ENCODE data around the gene TEKT1.

DNA sequence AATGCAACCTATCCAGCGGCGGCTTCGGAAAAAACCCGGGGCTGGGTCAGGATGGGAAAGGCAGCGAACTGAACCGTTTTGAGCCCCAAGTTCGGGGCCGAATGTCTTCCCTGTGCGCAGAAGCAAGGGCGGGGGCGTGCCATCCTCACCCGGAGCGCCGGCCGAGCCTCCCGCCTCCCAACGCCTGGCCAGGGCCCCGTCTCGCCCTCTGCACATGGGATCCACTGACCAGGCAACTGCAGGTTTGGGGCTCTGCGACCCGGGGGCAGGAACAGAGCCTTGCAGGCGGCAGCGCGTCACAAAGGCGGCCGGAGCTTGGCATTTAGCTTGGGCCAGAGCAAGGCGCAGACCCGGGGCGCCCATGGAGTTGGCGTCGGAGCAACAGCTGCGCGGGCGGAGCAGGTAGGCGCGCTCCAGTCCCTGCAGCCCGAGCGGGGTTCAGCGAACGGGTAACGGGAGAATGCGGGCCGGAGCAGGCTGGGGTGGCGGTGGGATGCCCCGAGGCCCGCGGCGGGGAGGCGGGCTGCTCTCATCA, 55.6 kb downstream of the TEKT1 start, which contains the start of gene FBXO39:
- TF ChIP-seq, protein P1, sequence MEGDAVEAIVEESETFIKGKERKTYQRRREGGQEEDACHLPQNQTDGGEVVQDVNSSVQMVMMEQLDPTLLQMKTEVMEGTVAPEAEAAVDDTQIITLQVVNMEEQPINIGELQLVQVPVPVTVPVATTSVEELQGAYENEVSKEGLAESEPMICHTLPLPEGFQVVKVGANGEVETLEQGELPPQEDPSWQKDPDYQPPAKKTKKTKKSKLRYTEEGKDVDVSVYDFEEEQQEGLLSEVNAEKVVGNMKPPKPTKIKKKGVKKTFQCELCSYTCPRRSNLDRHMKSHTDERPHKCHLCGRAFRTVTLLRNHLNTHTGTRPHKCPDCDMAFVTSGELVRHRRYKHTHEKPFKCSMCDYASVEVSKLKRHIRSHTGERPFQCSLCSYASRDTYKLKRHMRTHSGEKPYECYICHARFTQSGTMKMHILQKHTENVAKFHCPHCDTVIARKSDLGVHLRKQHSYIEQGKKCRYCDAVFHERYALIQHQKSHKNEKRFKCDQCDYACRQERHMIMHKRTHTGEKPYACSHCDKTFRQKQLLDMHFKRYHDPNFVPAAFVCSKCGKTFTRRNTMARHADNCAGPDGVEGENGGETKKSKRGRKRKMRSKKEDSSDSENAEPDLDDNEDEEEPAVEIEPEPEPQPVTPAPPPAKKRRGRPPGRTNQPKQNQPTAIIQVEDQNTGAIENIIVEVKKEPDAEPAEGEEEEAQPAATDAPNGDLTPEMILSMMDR (IDR thresholded peaks at IDR 0.05; ENCODE audit: low read depth, low read length, poor library complexity, severe bottlenecking): no peak
- TF ChIP-seq EZH2phosphoT487 (IDR thresholded peaks at IDR 0.05; ENCODE audit: borderline replicate concordance, low read length): no peak
